ENCODE results near the gene FER1L5.

The FER1L5 gene

GRCh38 chr2:96642564-96643360, at the start of gene FER1L5:
FER1L5 (plus strand) TSS chr2:96642764; CDS start chr2:96642837, 73 bp downstream.
- TF ChIP-seq CTCF (IDR thresholded peaks at IDR 0.05; ENCODE audit: low read length, missing control alignments): no peak
- peak within 1 kb of the TSS; percentile 52 for H3K4me3 ChIP-seq (replicated peaks; ENCODE audit: low read depth, low read length)
- peak; percentile 66 for DNase-seq (ENCODE audit: low read depth)

GRCh38 chr2:96594282-96594681, 48.3 kb upstream of the FER1L5 start:
- TF ChIP-seq CTCF (IDR thresholded peaks at IDR 0.05; ENCODE audit: low read length, missing control alignments): no peak
- H3K4me3 ChIP-seq (replicated peaks; ENCODE audit: low read depth, low read length): no peak overlapping the region
- DNase-seq (ENCODE audit: low read depth): no peak

GRCh38 chr2:96594691-96595152, 47.8 kb upstream of the FER1L5 start:
- no peak for DNase-seq (ENCODE audit: low read depth)
- H3K4me3 ChIP-seq (replicated peaks; ENCODE audit: low read depth, low read length): no peak overlapping the region
- no peak for TF ChIP-seq CTCF (IDR thresholded peaks at IDR 0.05; ENCODE audit: low read length, missing control alignments)

GRCh38 chr2:96596596-96596995, 46.0 kb upstream of the FER1L5 start:
- no peak for DNase-seq (ENCODE audit: low read depth)
- no peak for TF ChIP-seq CTCF (IDR thresholded peaks at IDR 0.05; ENCODE audit: low read length, missing control alignments)
- H3K4me3 ChIP-seq (replicated peaks; ENCODE audit: low read depth, low read length): no peak overlapping the region

DNA sequence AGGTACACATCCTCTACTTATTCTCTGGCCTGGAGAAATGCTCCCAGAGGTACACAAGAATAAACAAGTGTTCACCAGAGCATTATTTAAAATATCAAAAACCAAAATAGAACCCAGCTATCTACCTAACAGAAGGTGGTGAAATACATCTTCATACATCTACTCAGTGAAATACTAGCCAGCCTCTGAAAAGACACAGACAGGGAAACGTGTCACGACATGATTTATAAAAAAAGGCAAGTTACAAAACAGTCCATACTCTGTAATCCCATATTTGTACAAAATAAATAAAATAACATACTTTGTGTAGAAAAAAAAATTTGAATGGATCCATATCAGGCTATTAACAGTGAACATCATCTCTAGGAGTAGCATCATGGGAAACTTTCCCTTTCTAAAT, 42.6 kb upstream of the FER1L5 start:
- TF ChIP-seq CTCF (IDR thresholded peaks at IDR 0.05; ENCODE audit: low read length, missing control alignments): no peak
- no peak for DNase-seq (ENCODE audit: low read depth)
- no peak overlapping the region for H3K4me3 ChIP-seq (replicated peaks; ENCODE audit: low read depth, low read length)

- DNase-seq (ENCODE audit: low read depth): no peak
- TF ChIP-seq CTCF (IDR thresholded peaks at IDR 0.05; ENCODE audit: low read length, missing control alignments): no peak
- no peak overlapping the region for H3K4me3 ChIP-seq (replicated peaks; ENCODE audit: low read depth, low read length)
Observed at GRCh38 chr2:96601382-96602292, 40.9 kb upstream of the FER1L5 start.
